Astrocyte of the spinal cord (primary cell): ENCODE data around the gene STARD5.
A peak's percentile ranks its signal among the peaks of the same experiment; 100 is the strongest.

Source experiments
- DNase-seq: peaks from one replicate; pipeline ENCODE4 v3.0.0; 2011; ENCODE audit warnings: low read depth, low spot score
- H3K4me3 ChIP-seq: 2 replicates; pipeline ENCODE4 v1.5.1; 2011; ENCODE audit warnings: low read depth, mild to moderate bottlenecking, low read length, moderate library complexity
- CTCF ChIP-seq: IDR thresholded peaks from 2 replicates; pipeline ENCODE4 v1.5.1; 2012; ENCODE audit warnings: low read depth, mild to moderate bottlenecking, low read length, inconsistent platforms
- in situ Hi-C: cut with HindIII; loops from 2 replicates; pipeline ENCODE4 v1.10.0; 2017; ENCODE audit warnings: low sequenced_read_pairs

STARD5 gene

GRCh38 chr15:81326466-81327212 is 2.7 kb upstream of the STARD5 start:
- TF ChIP-seq CTCF, result no peak
- no peak for DNase-seq
- in situ Hi-C loops, result no loop called here
- H3K4me3 ChIP-seq, result no peak overlapping the region

- in situ Hi-C loops, result no loop called here
- no peak for DNase-seq
Observed at GRCh38 chr15:81323559-81323943, 390 bp downstream of the STARD5 start.

GRCh38 chr15:81322676-81323253 is 1.2 kb downstream of the STARD5 start:
- no peak for DNase-seq
- in situ Hi-C loops, result no loop called here
- no peak overlapping the region for H3K4me3 ChIP-seq
- no peak for TF ChIP-seq CTCF

More at GRCh38 chr15:81323559-81323943, 390 bp downstream of the STARD5 start:
- TF ChIP-seq CTCF, result no peak
- H3K4me3 ChIP-seq, result peak overlapping the region; percentile 80

DNA sequence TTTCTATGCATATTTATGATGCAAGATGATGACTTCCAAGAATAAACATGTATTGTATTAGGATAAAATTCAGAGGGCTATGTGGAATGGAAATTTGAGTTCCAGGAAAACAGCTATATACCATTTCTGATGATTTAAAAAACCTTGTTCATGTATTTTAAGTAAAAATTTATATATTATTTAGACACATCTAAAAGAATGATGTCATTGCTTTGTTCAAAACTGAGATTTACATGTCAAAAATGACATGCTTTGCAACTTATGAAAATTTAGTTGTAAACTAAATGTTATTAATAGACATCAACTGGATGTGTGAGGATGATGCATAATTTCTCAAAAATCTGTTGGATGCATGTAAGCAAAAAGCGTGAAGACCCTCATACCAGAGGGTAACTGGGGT is 2.3 kb downstream of the STARD5 start:
- no peak for TF ChIP-seq CTCF
- in situ Hi-C loops, result no loop called here
- DNase-seq, result no peak
- no peak overlapping the region for H3K4me3 ChIP-seq

- no peak for TF ChIP-seq CTCF
- no peak for DNase-seq
- no peak overlapping the region for H3K4me3 ChIP-seq
- in situ Hi-C loops, result no loop called here
Observed at GRCh38 chr15:81317642-81318017, 6.3 kb downstream of the STARD5 start.

- in situ Hi-C loops, result no loop called here
- DNase-seq, result no peak
- no peak for TF ChIP-seq CTCF
Observed at GRCh38 chr15:81316267-81316666, 7.7 kb downstream of the STARD5 start.

More at GRCh38 chr15:81316267-81316666, 7.7 kb downstream of the STARD5 start:
- no peak overlapping the region for H3K4me3 ChIP-seq
